Activated CD4-positive, alpha-beta memory T cell treated with anti-CD3 and anti-CD28 coated beads, Interleukin-2, amount 10 ng/mL, durations not matched to agents 7 days and 5 days (primary cell): Measurements from ENCODE around the gene KRT75. TPM values are rescaled to one million over a fixed set of nuclear protein-coding genes. Genes with fewer than 3 reads are reported as not detected.

Source experiments
- total RNA-seq, 2 experiments: library from RNA; stranded (reverse); gene quantifications; one replicate each; pipeline ENCODE4 v1.2.3, GENCODE V29; 2021

The KRT75 gene
- total RNA-seq, 2 experiments from 2014 or later = not detected

Other genes starting within 250 kb of the KRT75 start
- not detected for gene KRT80, start 242.4 kb downstream of the KRT75 start, total RNA-seq
- gene KRT7, start 201.1 kb downstream of the KRT75 start, total RNA-seq = 1 to 10 TPM; 9.1 to 9.3 TPM
- under 1 TPM; 0.23 to 0.30 TPM for gene KRT86, start 159.7 kb downstream of the KRT75 start, total RNA-seq
- gene KRT81, start 142.8 kb downstream of the KRT75 start, total RNA-seq = not detected
- gene KRT83, start 113.0 kb downstream of the KRT75 start, total RNA-seq = not detected
- not detected for gene KRT85, start 66.9 kb downstream of the KRT75 start, total RNA-seq
- not detected for gene KRT84, start 48.7 kb downstream of the KRT75 start, total RNA-seq
- not detected for gene KRT82, start 28.0 kb downstream of the KRT75 start, total RNA-seq
- not detected for gene KRT6B, start 17.8 kb upstream of the KRT75 start, total RNA-seq
- gene KRT6C, start 39.4 kb upstream of the KRT75 start, total RNA-seq = not detected
- gene KRT6A, start 58.9 kb upstream of the KRT75 start, total RNA-seq = not detected
- not detected for gene KRT5, start 86.0 kb upstream of the KRT75 start, total RNA-seq
- not detected for gene KRT71, start 118.8 kb upstream of the KRT75 start, total RNA-seq
- gene KRT74, start 139.5 kb upstream of the KRT75 start, total RNA-seq = not detected
- gene KRT72, start 167.1 kb upstream of the KRT75 start, total RNA-seq = not detected
- not detected for gene KRT73, start 184.2 kb upstream of the KRT75 start, total RNA-seq
- not detected for gene KRT2, start 217.8 kb upstream of the KRT75 start, total RNA-seq
- under 1 TPM; 0.13 to 0.30 TPM for gene KRT1, start 246.0 kb upstream of the KRT75 start, total RNA-seq